NCI-H187 (cell line): ENCODE data around the gene PHLDA1.

Source experiments
- DNase-seq, 2 experiments: peaks; one replicate each; lab custom pipeline; 2025; lab: John Stamatoyannopoulos, UW

The PHLDA1 gene

DNA sequence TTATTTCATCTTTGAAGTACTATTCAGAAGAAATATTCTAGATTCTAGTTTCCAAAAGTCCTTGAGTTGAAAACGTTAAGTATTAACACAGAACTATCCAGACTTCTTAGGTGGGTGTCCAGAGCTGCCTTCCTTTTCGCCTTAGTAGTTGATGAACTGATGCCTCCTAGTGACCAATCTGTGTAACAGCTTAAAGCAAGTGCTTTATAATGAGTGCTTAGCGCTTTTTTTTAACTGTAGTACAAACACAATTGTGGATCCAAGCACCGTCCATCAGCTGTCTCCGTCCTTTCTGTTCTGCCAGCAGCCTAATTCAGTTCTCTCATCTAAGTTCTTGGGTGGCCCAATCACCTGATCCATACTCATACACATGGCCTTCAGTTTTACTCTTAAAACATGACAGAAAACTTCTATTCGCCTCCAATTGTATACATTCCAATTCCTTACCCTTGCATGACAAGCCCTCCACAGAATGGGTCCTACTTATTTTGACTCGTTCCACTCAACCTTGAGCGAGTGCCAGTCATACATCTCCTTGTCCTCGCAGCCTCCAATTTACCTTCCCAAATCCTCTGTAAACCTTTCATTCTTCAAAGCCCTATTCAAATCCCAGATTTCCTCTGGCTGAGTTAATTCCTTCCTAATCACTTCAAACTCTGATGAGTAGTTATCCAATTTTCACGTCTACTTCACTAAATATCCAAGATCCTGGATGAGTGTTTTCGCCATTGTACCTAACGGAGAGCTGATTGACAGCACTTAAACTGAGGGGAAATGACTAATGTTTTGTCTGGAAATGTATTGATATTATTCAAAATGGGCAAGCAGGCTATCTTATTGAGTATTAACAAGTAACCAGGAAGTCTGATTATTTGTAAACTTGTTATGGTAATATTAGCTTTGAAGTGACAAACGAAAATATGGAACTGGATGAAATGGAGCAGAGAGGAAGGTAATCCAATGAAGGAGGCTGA is 5.8 kb upstream of the PHLDA1 start:
- DNase-seq, result peak in 1 of 2 experiments; percentile 52

DNA sequence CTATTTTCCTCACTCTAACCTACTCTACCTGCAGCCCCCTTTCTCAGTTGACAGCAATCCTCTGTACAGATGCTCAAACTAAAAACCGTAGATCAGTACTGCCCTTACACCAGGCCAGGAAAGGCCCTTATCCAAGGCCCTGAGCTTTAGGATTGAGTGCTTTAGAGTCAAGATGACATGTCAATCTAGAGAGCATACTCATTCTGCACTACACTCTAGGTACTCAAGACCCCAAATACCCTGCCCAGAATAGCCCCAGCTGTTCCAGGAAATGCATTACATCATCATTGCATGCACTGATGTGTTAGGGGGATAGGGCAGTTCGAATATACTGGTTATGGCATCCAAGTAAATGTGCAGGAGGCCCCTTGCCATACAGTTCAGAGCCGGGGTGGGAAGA is 3.5 kb upstream of the PHLDA1 start:
- DNase-seq, result no peak

- DNase-seq, result no peak
Measured at GRCh38 chr12:76033081-76034011, 1.8 kb upstream of the PHLDA1 start.

- DNase-seq, result no peak
Measured at GRCh38 chr12:76032043-76032981, 736 bp upstream of the PHLDA1 start.

DNA sequence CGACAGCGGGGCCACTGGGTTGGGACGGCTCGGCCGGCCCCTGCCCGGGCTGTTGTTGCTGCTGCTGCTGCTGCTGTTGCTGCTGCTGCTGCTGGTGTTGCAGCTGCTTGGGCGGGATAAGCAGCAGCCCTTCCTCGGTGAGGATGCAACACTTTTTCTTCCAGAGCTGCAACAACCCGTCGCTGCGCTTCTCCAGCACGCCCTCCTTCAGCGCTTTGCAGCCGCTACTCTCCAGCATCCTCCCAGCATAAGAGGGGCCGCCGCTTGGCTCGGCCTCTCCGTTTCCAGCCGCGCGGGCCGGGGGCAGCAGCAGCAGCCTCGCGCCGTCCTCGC is 529 bp downstream of the PHLDA1 start:
- DNase-seq, result no peak

DNA sequence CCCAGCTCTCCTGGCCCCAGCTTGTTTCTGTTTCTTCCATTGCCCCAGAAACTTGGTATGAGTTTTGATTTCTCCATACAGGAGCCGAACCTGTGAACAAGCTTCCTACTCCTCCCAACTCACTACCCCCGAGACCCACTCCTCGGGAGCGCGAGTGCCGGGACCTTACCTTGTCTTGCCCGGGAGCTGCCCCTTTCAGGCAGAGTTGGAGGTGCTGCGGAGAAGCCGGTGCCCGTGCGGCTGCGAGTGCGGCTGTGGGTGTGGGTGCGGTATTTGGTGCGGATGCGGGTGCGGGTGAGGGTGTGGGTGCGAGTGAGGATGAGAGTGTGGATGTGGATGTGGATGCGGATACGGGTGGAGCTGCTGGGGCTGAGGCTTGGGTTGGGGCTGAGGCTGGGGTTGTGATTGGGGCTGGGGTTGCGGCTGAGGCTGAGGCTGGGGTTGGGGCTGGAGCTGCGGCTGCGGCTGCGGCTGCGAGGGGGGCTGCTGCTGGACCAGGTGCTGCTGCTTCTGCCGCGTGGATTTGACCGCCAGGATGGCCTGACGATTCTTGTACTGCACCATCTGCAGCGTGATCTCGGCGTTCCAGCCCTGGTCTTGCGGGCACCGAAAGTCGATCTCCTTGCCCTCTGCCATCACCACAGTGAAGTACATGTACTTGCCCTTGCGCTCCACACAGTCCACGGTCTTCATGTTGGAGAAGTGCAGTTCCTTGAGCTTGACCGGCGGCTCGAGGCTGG is 1.1 kb downstream of the PHLDA1 start:
- no peak for DNase-seq

DNA sequence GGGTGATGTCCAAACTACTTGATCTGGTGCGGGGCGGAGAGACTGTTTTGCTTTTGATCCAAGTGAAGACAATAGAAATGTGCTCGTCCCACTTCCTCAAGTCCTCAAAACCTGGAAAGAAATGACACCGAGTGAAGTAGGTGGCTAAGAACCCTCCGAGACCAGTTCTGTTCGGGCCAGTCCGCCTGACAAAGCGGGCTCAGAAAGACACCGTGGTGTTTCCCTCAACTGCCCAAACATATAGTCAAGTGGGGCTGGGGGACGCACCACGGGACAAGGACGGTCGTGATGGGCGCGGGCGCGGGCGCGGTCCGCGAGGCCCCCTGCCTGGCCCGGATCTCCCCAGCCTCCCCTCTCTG is 1.6 kb downstream of the PHLDA1 start:
- no peak for DNase-seq

DNA sequence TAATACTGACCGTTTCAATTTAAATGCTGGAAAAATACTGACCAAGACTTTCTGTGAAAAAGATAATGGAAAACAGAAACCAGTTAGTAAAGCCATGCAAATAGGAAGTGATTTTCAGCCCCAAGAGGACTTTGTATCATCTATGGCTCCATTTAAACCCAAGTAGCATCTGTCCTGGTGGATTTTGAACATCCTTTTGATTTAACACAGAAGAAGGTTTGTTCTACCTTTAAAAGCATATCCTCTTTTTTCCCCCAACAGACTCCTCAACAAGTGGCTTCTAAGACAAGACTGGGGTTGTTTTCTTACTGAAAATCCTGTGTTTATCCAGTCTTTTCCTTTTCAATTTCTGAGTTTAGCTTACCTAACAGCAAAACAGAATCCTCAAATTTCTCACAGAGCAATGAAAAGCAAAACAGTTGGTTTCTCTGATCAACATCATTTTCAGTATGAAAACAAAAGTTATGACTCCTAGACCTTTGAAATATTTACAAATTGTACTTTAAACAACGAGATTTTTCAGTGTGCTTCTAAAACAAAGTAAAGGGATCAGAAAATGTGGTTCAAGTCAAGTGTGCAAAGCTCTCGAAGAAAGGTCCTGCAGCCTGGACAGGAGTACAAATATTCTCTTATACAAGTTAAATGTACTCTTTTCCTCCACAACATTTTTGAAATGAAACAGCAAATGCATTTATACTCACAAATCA is 2.9 kb downstream of the PHLDA1 start:
- no peak for DNase-seq

DNA sequence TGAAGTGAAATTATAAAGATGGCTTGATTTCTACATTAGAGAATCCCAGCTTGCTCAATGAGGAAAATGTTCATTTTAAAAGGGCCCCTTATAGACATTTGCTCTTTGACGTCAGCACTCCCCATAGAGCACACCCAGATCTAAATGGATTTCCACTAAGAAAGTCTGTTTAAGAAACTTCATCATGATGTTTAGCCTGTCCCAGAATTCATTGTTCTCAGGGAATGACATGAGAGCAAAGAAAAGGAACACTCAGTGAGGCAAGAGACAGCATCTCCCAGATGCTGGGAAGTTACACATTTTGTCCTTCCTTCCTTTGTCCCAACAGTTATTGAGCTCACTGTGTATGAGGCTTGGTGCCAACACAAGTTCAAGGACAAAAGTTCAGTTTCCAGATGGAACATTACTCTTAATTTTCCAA is 4.9 kb downstream of the PHLDA1 start:
- no peak for DNase-seq

DNA sequence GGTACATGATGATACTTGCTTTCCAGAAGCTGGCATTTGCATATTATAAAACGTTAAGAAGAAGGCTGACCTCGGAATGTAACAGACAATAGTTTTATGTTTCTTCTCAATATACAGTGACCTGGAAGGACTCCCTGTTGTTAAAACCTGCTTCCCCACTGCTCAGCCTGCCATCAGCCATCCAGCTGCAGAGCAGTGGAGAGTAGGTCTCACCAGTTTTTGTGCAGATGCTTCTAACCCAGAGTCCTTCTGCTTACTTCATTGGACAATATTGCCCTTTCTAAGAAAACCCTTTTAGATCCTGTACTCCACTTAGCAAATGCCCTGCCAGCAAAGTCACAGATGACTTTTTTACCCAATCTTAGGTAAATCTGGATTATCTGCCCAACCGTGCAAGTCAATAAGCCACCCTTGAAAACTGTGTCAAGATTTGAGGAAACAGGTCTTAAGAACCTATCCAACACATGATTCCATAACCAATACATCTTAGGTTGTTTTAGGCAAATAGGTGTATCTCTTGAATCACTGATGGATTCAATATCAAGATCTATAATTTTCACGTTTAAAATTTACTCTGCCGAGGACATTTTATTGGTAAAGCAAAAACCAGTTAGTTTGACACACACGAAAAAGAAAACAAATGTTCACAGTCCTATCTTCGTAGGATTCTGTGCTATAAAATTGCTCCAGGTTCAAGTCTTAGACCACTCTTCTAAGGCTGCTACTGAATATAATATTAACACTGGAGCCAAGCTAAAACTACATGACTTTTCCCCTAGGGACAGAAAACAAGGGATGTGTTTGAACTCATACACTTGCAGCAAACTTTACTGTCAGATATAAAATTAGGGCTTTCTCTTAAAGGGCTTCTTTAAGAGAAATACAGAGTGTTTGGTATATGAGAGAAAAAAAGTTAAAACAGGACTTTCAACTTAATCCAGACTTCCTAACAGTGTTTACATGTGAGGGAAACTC is 5.7 kb downstream of the PHLDA1 start:
- no peak for DNase-seq

DNA sequence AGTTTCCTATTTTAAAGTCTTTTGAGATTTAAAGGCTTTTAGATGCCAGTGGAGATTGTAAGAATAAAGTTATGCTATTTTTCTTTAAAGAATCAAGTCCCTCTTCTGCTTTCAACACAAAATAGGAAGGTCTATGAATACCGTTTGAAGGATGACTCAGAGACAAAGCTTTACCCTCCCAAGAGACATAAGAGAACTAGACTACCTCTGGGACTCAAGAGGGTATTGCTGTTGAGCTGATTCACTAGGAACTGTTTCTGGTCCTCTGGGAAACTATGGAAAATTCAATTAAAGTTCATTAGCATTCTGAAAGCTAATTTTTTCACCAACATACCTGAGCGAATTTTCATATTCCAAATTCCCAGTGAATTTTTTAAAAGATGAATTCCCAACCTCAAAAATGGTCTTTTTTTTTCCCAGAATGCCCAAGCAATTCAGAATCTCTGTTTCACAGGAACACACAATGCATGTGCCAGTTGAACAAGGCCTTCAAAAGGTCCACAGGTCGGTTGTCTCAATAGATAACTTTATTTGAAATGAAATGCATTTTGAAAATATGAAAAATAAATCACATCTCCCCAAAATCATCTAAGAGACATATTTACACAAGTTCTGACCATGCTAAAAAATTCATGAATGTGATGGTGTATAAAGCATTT is 6.5 kb downstream of the PHLDA1 start:
- DNase-seq, result no peak

GRCh38 chr12:76024102-76024781 is 7.3 kb downstream of the PHLDA1 start:
- DNase-seq, result no peak

- DNase-seq, result no peak
Measured at GRCh38 chr12:76023069-76023690, 8.4 kb downstream of the PHLDA1 start.

- DNase-seq, result no peak
Measured at GRCh38 chr12:76022506-76022905, 9.1 kb downstream of the PHLDA1 start.

DNA sequence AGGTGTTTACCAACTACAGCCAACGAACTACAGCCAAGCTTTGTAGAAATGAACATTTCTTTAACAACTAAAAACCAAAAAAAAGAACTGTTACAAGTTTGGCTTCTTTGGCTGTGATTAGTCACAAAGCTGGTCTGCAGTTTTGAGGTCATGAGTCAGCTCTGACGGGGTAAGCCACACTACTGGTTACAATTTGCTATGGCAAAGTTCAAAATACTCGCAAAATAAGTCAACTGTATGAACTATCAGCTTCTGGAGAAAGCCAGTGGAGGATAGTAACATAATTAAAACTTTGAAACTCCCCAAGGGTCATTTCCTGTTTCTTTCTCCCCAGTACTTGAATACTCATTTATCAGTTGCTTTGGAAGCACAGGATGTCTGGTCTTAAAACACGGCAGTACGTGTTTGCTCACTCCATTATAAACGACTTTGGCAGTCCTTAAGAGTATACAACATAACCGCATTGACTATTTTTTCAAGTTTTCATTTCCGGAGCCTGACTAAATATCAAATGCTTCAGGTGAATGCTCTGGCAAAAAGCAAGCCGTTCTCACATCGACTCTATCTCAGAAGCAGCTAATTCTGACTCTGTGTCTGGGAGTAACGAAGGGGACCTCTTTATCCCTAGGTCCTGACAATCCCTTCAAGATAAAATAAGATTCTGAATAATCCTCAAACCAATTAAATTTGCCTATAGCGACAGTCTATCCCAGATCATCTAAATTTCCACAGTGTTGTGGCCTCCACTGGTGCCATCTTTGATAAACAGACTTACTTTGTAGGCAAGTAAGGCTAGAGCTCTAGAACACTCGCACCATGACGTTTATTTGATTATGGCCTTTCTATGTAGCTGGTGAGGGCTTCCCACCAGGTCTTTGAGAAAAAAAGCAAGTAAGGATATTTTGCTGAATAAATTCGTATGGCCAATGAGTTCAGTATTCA is 10.6 kb downstream of the PHLDA1 start:
- no peak for DNase-seq

- no peak for DNase-seq
Measured at GRCh38 chr12:76020281-76020680, 11.3 kb downstream of the PHLDA1 start.
